ENCODE measurements around the gene VTI1A. TPM values are rescaled to one million over a fixed set of nuclear protein-coding genes. Genes with fewer than 3 reads are reported as not detected.
A peak's percentile ranks its signal among the peaks of the same experiment; 100 is the strongest.

VTI1A gene
- total and polyA plus RNA-seq, 2 of the 13 experiments (the other 11 are each of a cell fraction or from before 2014, with no cell fraction given) = 11.7 to 32.7 TPM

DNA sequence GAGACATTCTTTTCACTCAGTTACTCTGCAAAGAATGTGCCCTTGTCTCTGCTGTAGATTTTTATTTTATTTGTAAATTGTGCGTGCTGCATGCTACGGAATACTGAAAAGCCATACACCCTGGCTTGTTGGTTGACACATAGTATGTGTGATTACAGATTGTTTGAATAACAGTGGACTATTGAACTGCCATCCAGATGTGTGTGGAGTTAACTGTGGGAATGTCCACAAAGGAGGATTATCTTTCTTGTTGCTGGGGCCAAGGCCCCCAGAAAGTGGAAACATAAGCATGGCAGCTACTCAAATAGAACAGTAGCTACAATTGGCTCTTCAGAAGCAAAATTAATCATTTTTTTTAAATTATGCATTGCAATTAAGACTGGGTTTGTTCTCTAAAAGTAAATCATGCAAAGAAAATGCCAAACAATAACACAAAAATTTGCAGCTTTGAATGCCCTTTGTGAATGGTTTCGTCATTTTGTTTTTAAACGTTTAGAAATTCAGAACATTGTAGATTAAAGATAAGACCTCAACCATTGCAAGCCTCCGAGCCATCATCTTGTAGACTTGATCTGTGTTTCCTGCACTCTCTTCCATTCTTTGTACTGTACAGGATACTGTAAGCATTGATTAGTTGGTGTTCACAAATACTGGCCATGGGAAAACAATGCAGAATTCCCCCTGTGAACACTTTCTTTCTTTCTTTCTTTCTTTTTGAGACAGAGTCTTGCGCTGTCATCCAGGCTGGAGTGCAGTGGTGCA lies 292.8 kb downstream of the VTI1A start (continued):
- TF ChIP-seq, protein P1, sequence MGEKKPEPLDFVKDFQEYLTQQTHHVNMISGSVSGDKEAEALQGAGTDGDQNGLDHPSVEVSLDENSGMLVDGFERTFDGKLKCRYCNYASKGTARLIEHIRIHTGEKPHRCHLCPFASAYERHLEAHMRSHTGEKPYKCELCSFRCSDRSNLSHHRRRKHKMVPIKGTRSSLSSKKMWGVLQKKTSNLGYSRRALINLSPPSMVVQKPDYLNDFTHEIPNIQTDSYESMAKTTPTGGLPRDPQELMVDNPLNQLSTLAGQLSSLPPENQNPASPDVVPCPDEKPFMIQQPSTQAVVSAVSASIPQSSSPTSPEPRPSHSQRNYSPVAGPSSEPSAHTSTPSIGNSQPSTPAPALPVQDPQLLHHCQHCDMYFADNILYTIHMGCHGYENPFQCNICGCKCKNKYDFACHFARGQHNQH (CRISPR knock-in tag; IDR thresholded peaks at IDR 0.05) = peak; percentile 85
- TF ChIP-seq RFXAP (CRISPR knock-in tag; IDR thresholded peaks at IDR 0.05; ENCODE audit: borderline replicate concordance) (peak; percentile 96), ZNF879 (CRISPR knock-in tag; IDR thresholded peaks at IDR 0.05) (no peak), ZBTB20 (CRISPR knock-in tag; IDR thresholded peaks at IDR 0.05; ENCODE audit: borderline replicate concordance, low read depth) (peak; percentile 87), ZSCAN25 (CRISPR knock-in tag; IDR thresholded peaks at IDR 0.05) (no peak; the same call in 1 of the 2 replicates), CENPX (CRISPR knock-in tag; IDR thresholded peaks at IDR 0.05) (no peak), ZBTB3 (CRISPR knock-in tag; IDR thresholded peaks at IDR 0.05; ENCODE audit: borderline replicate concordance, low read depth) (no peak), HDAC2 (CRISPR knock-in tag; IDR thresholded peaks at IDR 0.05) (peak; percentile 88), ZNF496 (CRISPR knock-in tag; IDR thresholded peaks at IDR 0.05; ENCODE audit: insufficient replicate concordance) (no peak)
- TF ChIP-seq, protein P2, sequence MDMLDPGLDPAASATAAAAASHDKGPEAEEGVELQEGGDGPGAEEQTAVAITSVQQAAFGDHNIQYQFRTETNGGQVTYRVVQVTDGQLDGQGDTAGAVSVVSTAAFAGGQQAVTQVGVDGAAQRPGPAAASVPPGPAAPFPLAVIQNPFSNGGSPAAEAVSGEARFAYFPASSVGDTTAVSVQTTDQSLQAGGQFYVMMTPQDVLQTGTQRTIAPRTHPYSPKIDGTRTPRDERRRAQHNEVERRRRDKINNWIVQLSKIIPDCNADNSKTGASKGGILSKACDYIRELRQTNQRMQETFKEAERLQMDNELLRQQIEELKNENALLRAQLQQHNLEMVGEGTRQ (IDR thresholded peaks at IDR 0.05; ENCODE audit: low read depth, low read length) = no peak
- TF ChIP-seq, protein P2 (CRISPR knock-in tag; IDR thresholded peaks at IDR 0.05; ENCODE audit: borderline replicate concordance) = no peak
- TF ChIP-seq, protein P3, sequence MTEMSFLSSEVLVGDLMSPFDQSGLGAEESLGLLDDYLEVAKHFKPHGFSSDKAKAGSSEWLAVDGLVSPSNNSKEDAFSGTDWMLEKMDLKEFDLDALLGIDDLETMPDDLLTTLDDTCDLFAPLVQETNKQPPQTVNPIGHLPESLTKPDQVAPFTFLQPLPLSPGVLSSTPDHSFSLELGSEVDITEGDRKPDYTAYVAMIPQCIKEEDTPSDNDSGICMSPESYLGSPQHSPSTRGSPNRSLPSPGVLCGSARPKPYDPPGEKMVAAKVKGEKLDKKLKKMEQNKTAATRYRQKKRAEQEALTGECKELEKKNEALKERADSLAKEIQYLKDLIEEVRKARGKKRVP (CRISPR knock-in tag; IDR thresholded peaks at IDR 0.05) = 0 out of 4 replicates have a peak, but pooled peaks of 1 of the 2 experiments have one; percentile 42
- TF ChIP-seq, protein P4, sequence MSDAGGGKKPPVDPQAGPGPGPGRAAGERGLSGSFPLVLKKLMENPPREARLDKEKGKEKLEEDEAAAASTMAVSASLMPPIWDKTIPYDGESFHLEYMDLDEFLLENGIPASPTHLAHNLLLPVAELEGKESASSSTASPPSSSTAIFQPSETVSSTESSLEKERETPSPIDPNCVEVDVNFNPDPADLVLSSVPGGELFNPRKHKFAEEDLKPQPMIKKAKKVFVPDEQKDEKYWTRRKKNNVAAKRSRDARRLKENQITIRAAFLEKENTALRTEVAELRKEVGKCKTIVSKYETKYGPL (CRISPR knock-in tag; IDR thresholded peaks at IDR 0.05) = peak; percentile 56; the same call in 1 of the 2 replicates
- TF ChIP-seq, protein P5, sequence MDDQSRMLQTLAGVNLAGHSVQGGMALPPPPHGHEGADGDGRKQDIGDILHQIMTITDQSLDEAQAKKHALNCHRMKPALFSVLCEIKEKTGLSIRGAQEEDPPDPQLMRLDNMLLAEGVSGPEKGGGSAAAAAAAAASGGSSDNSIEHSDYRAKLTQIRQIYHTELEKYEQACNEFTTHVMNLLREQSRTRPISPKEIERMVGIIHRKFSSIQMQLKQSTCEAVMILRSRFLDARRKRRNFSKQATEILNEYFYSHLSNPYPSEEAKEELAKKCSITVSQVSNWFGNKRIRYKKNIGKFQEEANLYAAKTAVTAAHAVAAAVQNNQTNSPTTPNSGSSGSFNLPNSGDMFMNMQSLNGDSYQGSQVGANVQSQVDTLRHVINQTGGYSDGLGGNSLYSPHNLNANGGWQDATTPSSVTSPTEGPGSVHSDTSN (CRISPR knock-in tag; IDR thresholded peaks at IDR 0.05; ENCODE audit: borderline replicate concordance) = no peak
- TF ChIP-seq, protein P6, sequence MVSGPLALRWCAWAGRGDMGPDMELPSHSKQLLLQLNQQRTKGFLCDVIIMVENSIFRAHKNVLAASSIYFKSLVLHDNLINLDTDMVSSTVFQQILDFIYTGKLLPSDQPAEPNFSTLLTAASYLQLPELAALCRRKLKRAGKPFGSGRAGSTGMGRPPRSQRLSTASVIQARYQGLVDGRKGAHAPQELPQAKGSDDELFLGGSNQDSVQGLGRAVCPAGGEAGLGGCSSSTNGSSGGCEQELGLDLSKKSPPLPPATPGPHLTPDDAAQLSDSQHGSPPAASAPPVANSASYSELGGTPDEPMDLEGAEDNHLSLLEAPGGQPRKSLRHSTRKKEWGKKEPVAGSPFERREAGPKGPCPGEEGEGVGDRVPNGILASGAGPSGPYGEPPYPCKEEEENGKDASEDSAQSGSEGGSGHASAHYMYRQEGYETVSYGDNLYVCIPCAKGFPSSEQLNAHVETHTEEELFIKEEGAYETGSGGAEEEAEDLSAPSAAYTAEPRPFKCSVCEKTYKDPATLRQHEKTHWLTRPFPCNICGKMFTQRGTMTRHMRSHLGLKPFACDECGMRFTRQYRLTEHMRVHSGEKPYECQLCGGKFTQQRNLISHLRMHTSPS (CRISPR knock-in tag; IDR thresholded peaks at IDR 0.05; ENCODE audit: low read depth) = peak; percentile 53; the same call in 1 of the 2 replicates

Measured in HepG2 (cell line).